ENCODE measurements around the gene SLC25A34. TPM values are rescaled to one million over a fixed set of nuclear protein-coding genes. Genes with fewer than 3 reads are reported as not detected.

The SLC25A34 gene
- total RNA-seq, 4 donors from 2014 or later = 0.98 to 2.6 (median 2.0) TPM

GRCh38 chr1:15788624-15789301 is 52.7 kb downstream of the SLC25A34 start:
- intact Hi-C loops (cut with DNase I) = no loop called here
- Histone ChIP-seq H3K27ac (no peak overlapping the region), H3K9me3 (no peaks in the 10 kb centered on the region), H3K36me3 (peaks cover 3 to 4% of the 10 kb centered on the region in 2 donors), H3K4me1 (peaks cover 2 to 18% of the 10 kb centered on the region in 2 donors), H3K4me3 (replicated peaks in 1 of 3) (no peak overlapping the region), H3K27me3 (no peaks in the 10 kb centered on the region)
- no peak for DNase-seq
- WGBS, 2 donors = 87 to 89% methylated on average over 13 of the region's 13 CpGs
- no peak for TF ChIP-seq POLR2A (IDR thresholded peaks at IDR 0.05)
- TF ChIP-seq, protein P1, sequence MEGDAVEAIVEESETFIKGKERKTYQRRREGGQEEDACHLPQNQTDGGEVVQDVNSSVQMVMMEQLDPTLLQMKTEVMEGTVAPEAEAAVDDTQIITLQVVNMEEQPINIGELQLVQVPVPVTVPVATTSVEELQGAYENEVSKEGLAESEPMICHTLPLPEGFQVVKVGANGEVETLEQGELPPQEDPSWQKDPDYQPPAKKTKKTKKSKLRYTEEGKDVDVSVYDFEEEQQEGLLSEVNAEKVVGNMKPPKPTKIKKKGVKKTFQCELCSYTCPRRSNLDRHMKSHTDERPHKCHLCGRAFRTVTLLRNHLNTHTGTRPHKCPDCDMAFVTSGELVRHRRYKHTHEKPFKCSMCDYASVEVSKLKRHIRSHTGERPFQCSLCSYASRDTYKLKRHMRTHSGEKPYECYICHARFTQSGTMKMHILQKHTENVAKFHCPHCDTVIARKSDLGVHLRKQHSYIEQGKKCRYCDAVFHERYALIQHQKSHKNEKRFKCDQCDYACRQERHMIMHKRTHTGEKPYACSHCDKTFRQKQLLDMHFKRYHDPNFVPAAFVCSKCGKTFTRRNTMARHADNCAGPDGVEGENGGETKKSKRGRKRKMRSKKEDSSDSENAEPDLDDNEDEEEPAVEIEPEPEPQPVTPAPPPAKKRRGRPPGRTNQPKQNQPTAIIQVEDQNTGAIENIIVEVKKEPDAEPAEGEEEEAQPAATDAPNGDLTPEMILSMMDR (IDR thresholded peaks at IDR 0.05) = no peak

Other genes with a start within 250 kb of the SLC25A34 start
- 10 to 100 TPM; 16.9 to 29.8 (median 20.6) TPM for gene CASP9, start 212.0 kb upstream of the SLC25A34 start, total RNA-seq
- gene DNAJC16, start 209.4 kb upstream of the SLC25A34 start, total RNA-seq = 10 to 100 TPM; 24.3 to 46.8 (median 29.7) TPM
- gene AGMAT, start 151.2 kb upstream of the SLC25A34 start, total RNA-seq = 1 to 10 TPM in 1 of 4 donors, under 1 TPM in 2, not detected in 1; 0.13 to 1.6 (median 0.49) TPM
- gene DDI2, start 118.8 kb upstream of the SLC25A34 start, total RNA-seq = 10 to 100 TPM; 21.9 to 79.0 (median 38.6) TPM
- 10 to 100 TPM; 38.3 to 48.4 (median 39.4) TPM for gene PLEKHM2, start 51.9 kb upstream of the SLC25A34 start, total RNA-seq
- not detected for gene TMEM82, start 6.2 kb downstream of the SLC25A34 start, total RNA-seq
- 10 to 100 TPM; 11.4 to 28.0 (median 25.9) TPM for gene FBLIM1, start 22.5 kb downstream of the SLC25A34 start, total RNA-seq
- gene UQCRHL, start 71.4 kb downstream of the SLC25A34 start, total RNA-seq = 1 to 10 TPM in 2 of 4 donors, under 1 TPM in 2; 0.81 to 1.3 (median 1.00) TPM
- gene SPEN, start 111.4 kb downstream of the SLC25A34 start, total RNA-seq = 10 to 100 TPM; 40.7 to 97.0 (median 57.3) TPM
- gene ZBTB17, start 239.8 kb downstream of the SLC25A34 start, total RNA-seq = 10 to 100 TPM; 31.4 to 52.1 (median 36.1) TPM

Data from thyroid gland (tissue), 4 donors.